ENCODE results near the gene RASL11A. TPM values are rescaled to one million over a fixed set of nuclear protein-coding genes. Genes with fewer than 3 reads are reported as not detected.

The RASL11A gene
- total RNA-seq, 2 donors from 2014 or later, result 0.95 to 1.1 TPM

DNA sequence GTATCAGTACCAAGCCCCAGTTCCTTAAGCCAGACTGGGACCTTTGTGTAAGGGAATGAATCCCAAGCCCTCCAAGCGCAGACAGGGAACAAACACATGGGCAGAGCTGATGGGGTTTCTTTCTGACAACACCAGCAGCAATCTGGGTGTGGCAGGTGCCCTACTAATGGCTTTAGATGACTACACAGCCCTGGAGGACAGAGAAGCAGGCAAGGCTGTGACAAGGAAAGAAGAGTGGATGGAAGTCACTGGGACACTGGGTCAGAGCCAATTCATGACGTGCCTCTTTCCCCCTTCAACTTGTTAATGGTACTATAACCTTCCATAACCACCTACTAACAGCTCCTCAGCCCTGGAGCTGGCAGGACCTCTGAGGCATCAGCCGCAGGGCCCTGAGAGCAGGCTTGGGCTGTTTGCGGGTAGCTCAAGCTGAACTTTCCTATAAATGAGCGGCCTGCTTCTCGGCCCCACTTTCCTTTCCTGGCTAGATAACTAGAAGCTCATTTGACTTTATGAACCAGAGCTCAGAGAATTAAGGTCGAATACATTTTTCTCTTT is 38.9 kb downstream of the RASL11A start:
- Histone ChIP-seq H3K36me3 (ENCODE audit: control insufficient read depth, insufficient read depth, low read length) (no peaks in the 10 kb centered on the region), H3K27ac (ENCODE audit: low read depth, low read length) (no peak overlapping the region), H3K4me1 (ENCODE audit: control insufficient read depth, insufficient read depth, low read length) (no peaks in the 10 kb centered on the region), H3K27me3 (ENCODE audit: control insufficient read depth, insufficient read depth, low read length, poor library complexity, severe bottlenecking) (no peaks in the 10 kb centered on the region), H3K9me3 (ENCODE audit: control insufficient read depth, low read length) (no peaks in the 10 kb centered on the region), H3K4me3 (ENCODE audit: low read length) (no peak overlapping the region), H3K9ac (ENCODE audit: extremely low read depth, low read length, poor library complexity, severe bottlenecking) (no peak overlapping the region)
- TF ChIP-seq, protein P1, sequence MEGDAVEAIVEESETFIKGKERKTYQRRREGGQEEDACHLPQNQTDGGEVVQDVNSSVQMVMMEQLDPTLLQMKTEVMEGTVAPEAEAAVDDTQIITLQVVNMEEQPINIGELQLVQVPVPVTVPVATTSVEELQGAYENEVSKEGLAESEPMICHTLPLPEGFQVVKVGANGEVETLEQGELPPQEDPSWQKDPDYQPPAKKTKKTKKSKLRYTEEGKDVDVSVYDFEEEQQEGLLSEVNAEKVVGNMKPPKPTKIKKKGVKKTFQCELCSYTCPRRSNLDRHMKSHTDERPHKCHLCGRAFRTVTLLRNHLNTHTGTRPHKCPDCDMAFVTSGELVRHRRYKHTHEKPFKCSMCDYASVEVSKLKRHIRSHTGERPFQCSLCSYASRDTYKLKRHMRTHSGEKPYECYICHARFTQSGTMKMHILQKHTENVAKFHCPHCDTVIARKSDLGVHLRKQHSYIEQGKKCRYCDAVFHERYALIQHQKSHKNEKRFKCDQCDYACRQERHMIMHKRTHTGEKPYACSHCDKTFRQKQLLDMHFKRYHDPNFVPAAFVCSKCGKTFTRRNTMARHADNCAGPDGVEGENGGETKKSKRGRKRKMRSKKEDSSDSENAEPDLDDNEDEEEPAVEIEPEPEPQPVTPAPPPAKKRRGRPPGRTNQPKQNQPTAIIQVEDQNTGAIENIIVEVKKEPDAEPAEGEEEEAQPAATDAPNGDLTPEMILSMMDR (conservative IDR thresholded peaks at IDR 0.05), result no peak
- Mint-ChIP-seq H3K4me1 (no peaks in the 10 kb centered on the region), H3K27ac (no peak overlapping the region), H3K4me3 (no peak overlapping the region), H3K27me3 (ENCODE audit: insufficient read depth) (no peaks in the 10 kb centered on the region), H3K9me3 (no peaks in the 10 kb centered on the region), H3K36me3 (ENCODE audit: low read depth) (no peaks in the 10 kb centered on the region)
- no peak for DNase-seq
- 76 to 100% methylated on average over 1 to 7 of the region's 7 CpGs for whole genome bisulfite sequencing, 2 experiments (ENCODE audit: insufficient coverage in 1 of 2, insufficient read length in 1 of 2)

DNA sequence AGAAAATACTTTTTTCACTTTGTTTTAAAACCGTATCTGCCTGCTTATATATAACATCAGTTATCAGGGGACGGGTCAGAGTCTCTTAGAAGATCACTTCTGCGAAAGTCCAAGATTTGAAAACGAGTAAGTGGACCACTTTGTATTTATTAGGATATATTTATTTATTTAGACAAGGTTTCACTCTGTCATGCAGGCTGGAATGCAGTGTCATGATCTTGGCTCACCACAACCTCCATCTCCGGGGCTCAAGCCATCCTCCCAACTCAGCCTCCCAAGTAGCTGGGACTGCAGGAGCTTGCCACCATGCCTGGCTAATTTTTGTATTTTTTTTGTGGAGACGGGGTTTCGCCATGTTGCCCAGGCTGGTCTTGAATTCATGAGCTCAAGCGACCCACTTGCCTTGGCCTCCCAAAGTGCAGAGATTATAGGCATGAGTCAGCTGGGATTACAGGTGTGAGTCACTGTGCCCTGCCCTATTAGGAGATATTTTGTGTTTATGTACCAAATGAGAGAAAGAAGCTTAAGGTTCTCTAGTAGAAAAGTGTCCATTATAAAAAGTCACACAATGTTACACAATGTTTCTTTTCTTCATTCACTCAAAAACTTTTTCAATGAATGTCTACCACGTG is 39.5 kb downstream of the RASL11A start:
- H3K27me3 ChIP-seq (ENCODE audit: control insufficient read depth, insufficient read depth, low read length, poor library complexity, severe bottlenecking), result no peaks in the 10 kb centered on the region
- H3K36me3 Mint-ChIP-seq (ENCODE audit: low read depth), result no peaks in the 10 kb centered on the region
- no peaks in the 10 kb centered on the region for H3K36me3 ChIP-seq (ENCODE audit: control insufficient read depth, insufficient read depth, low read length)
- H3K4me3 Mint-ChIP-seq, result no peak overlapping the region
- H3K9me3 ChIP-seq (ENCODE audit: control insufficient read depth, low read length), result no peaks in the 10 kb centered on the region
- WGBS, 2 experiments (ENCODE audit: insufficient coverage in 1 of 2, insufficient read length in 1 of 2), result 78 to 86% methylated on average over 1 to 8 of the region's 9 CpGs
- no peak overlapping the region for H3K27ac Mint-ChIP-seq
- no peak for DNase-seq
- H3K27ac ChIP-seq (ENCODE audit: low read depth, low read length), result no peak overlapping the region
- no peaks in the 10 kb centered on the region for H3K27me3 Mint-ChIP-seq (ENCODE audit: insufficient read depth)
- no peak overlapping the region for H3K4me3 ChIP-seq (ENCODE audit: low read length)
- H3K9me3 Mint-ChIP-seq, result no peaks in the 10 kb centered on the region
- TF ChIP-seq, protein P1 (conservative IDR thresholded peaks at IDR 0.05), result no peak
- no peak overlapping the region for H3K9ac ChIP-seq (ENCODE audit: extremely low read depth, low read length, poor library complexity, severe bottlenecking)
- no peaks in the 10 kb centered on the region for H3K4me1 ChIP-seq (ENCODE audit: control insufficient read depth, insufficient read depth, low read length)
- no peaks in the 10 kb centered on the region for H3K4me1 Mint-ChIP-seq

DNA sequence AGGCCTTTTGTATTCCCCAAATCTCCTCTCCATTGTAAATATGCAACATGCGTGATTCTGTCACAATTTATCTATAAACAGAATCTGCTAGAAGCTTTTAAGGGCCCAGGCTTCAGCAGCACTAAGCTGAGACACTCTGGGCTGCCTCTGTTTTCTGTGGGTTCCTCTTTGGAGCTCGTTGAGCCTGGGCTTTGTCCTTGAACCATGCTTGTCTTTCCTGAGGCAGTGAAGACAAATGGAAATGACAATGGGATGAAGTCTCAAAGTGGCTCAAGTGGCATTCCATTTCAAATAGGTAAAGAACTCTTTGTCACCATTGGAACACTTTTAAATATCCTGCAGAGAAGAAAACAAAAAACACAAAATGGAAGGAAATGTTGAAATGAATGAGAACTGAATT is 40.3 kb downstream of the RASL11A start:
- 77 to 78% methylated on average over 2 of the region's 2 CpGs for WGBS, 2 experiments (ENCODE audit: insufficient coverage in 1 of 2, insufficient read length in 1 of 2)
- H3K36me3 ChIP-seq (ENCODE audit: control insufficient read depth, insufficient read depth, low read length), result no peaks in the 10 kb centered on the region
- no peak overlapping the region for H3K4me3 ChIP-seq (ENCODE audit: low read length)
- TF ChIP-seq, protein P1 (conservative IDR thresholded peaks at IDR 0.05), result no peak
- Mint-ChIP-seq H3K36me3 (ENCODE audit: low read depth) (no peaks in the 10 kb centered on the region), H3K9me3 (no peaks in the 10 kb centered on the region), H3K27me3 (ENCODE audit: insufficient read depth) (no peaks in the 10 kb centered on the region), H3K4me3 (no peak overlapping the region), H3K27ac (no peak overlapping the region), H3K4me1 (no peaks in the 10 kb centered on the region)
- H3K9me3 ChIP-seq (ENCODE audit: control insufficient read depth, low read length), result no peaks in the 10 kb centered on the region
- no peak for DNase-seq
- no peak overlapping the region for H3K27ac ChIP-seq (ENCODE audit: low read depth, low read length)
- H3K27me3 ChIP-seq (ENCODE audit: control insufficient read depth, insufficient read depth, low read length, poor library complexity, severe bottlenecking), result no peaks in the 10 kb centered on the region
- no peaks in the 10 kb centered on the region for H3K4me1 ChIP-seq (ENCODE audit: control insufficient read depth, insufficient read depth, low read length)
- no peak overlapping the region for H3K9ac ChIP-seq (ENCODE audit: extremely low read depth, low read length, poor library complexity, severe bottlenecking)

Data from endodermal cell (in vitro differentiated cells).